Measurements from ENCODE around the gene SALL3.

GRCh38 chr18:79048245-79048632 is 68.6 kb downstream of the SALL3 start:
- no peak for TF ChIP-seq RELA (CRISPR knock-in tag; IDR thresholded peaks at IDR 0.05)
- no peak for TF ChIP-seq RBAK (CRISPR knock-in tag; IDR thresholded peaks at IDR 0.05)
- TF ChIP-seq EP300 (IDR thresholded peaks at IDR 0.05; ENCODE audit: low read depth in 2 of 2, low read length in 2 of 2), result no peak
- TF ChIP-seq EP300 (CRISPR knock-in tag; IDR thresholded peaks at IDR 0.05; ENCODE audit: borderline replicate concordance), result no peak
- no peak for TF ChIP-seq ISL2 (CRISPR knock-in tag; IDR thresholded peaks at IDR 0.05)
- no peak for TF ChIP-seq PRPF4 (IDR thresholded peaks at IDR 0.05; ENCODE audit: low read depth, low read length, poor library complexity, severe bottlenecking)
- no peak for TF ChIP-seq CTCF (CRISPR knock-in tag; IDR thresholded peaks at IDR 0.05)
- no peak for TF ChIP-seq KDM5B (CRISPR knock-in tag; IDR thresholded peaks at IDR 0.05; ENCODE audit: borderline replicate concordance)
- TF ChIP-seq ZNF512 (CRISPR knock-in tag; IDR thresholded peaks at IDR 0.05), result no peak
- no peak for TF ChIP-seq EZH2 (conservative IDR thresholded peaks at IDR 0.05; ENCODE audit: low read depth, low read length)
- TF ChIP-seq RAD21 (CRISPR knock-in tag; IDR thresholded peaks at IDR 0.05), result no peak
- TF ChIP-seq STAT6 (CRISPR knock-in tag; IDR thresholded peaks at IDR 0.05; ENCODE audit: borderline replicate concordance), result no peak
- TF ChIP-seq MXI1 (IDR thresholded peaks at IDR 0.05; ENCODE audit: borderline replicate concordance, low read depth, low read length), result no peak
- no peak for TF ChIP-seq MEIS1 (CRISPR knock-in tag; IDR thresholded peaks at IDR 0.05; ENCODE audit: borderline replicate concordance)
- no peak for TF ChIP-seq JUND (CRISPR knock-in tag; IDR thresholded peaks at IDR 0.05)
